Measurements from ENCODE around the gene WNT3.

WNT3 gene

DNA sequence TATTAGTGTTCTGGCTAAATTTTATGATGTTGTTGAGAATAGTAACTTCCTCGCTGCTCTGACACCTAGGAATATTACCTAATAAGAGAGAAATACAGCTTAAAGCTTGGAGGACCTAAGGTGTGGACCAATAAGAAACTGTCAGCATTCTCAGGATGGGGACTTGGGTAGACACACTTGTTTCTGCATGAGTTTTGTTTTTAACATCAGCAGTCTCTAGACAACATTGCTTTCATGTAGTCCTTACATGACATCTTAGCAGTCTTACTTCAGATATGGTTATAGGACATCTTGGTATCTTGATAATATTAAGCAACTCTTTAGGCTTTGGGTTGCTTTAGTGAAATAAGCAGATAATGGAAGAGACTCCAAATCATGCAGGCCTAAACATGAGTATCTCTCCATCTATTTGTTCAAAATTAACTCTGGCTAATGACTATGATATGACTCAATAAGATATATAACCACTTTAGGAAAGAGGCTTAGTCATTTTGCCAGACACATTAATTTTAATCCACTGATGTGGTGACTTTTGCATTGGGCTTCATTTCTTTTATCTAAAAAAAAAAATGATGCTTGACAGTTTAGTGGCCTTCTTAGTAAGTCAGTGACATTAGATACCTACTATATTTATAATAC is 84.5 kb downstream of the WNT3 start:
- Histone ChIP-seq H3K27me3 (ENCODE audit: control insufficient read depth, insufficient read depth, low read length) (no peaks in the 10 kb centered on the region), H3K4me1 (ENCODE audit: control insufficient read depth, low read depth, low read length) (peaks cover 25% of the 10 kb centered on the region), H3K9ac (ENCODE audit: low read length) (no peak overlapping the region), H3K27ac (ENCODE audit: low read length) (no peak overlapping the region), H3K36me3 (ENCODE audit: control insufficient read depth, low read depth, low read length) (no peaks in the 10 kb centered on the region), H3K4me3 (ENCODE audit: low read length) (no peak overlapping the region), H3K9me3 (ENCODE audit: control insufficient read depth, low read depth, low read length) (no peaks in the 10 kb centered on the region)

DNA sequence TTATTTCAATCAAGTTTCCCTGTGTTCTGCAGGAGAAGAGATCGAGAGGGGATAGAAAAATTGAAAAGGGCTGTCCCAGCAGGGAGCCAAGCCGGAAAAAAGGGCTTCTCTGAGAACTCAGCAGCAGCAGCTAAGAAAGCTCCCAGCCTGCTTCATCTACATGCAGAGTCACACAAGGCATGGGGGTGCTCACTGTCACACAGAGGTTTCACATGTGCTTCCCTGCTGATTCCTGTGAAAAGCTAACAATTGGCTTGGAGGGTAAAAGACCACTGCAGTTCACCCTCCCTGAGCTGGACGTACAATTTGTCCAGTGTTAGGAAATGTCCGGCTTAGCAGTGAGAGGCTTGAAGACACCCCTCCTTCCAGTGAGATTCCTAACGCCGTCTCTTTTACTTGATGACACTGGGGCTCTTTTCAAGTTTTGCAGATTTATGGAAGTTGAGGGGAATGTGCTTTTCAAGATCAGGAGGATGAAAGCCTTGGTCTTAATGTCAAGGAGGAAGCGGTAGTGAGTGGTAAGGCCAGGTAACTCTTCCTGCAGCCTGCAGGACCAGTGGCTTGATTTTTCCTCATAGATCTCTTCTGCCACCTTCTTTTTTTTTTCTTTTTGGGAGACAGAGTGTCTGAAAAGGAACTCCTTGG is 85.6 kb downstream of the WNT3 start:
- H3K27me3 ChIP-seq (ENCODE audit: control insufficient read depth, insufficient read depth, low read length) = no peaks in the 10 kb centered on the region
- H3K4me1 ChIP-seq (ENCODE audit: control insufficient read depth, low read depth, low read length) = peaks cover 28% of the 10 kb centered on the region
- no peaks in the 10 kb centered on the region for H3K9me3 ChIP-seq (ENCODE audit: control insufficient read depth, low read depth, low read length)
- H3K27ac ChIP-seq (ENCODE audit: low read length) = peak overlapping the region; percentile 48
- peak overlapping the region; percentile 22 for H3K9ac ChIP-seq (ENCODE audit: low read length)
- no peaks in the 10 kb centered on the region for H3K36me3 ChIP-seq (ENCODE audit: control insufficient read depth, low read depth, low read length)
- H3K4me3 ChIP-seq (ENCODE audit: low read length) = peak overlapping the region; percentile 41

DNA sequence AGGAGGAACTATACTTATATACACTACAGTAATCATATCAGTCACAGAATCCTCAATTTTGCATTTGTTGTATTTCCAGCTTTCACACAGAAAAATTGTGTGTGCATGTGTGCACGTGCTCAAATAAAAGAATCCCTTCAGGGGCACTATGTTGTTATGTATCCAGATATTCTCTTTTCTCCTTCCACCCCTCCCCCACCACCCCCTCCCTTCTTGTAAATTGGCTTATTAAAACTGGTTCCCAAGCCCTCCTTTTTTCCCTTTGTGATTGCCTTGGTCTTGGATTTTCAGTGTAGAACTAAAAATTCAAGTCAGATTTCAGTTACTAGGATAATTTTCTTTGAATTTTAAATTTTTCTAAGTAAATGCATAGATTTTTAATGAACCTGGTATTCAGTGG is 86.3 kb downstream of the WNT3 start:
- Histone ChIP-seq H3K4me1 (ENCODE audit: control insufficient read depth, low read depth, low read length) (peaks cover 29% of the 10 kb centered on the region), H3K27me3 (ENCODE audit: control insufficient read depth, insufficient read depth, low read length) (no peaks in the 10 kb centered on the region), H3K36me3 (ENCODE audit: control insufficient read depth, low read depth, low read length) (no peaks in the 10 kb centered on the region), H3K9me3 (ENCODE audit: control insufficient read depth, low read depth, low read length) (no peaks in the 10 kb centered on the region), H3K9ac (ENCODE audit: low read length) (peak overlapping the region; percentile 22), H3K27ac (ENCODE audit: low read length) (no peak overlapping the region), H3K4me3 (ENCODE audit: low read length) (peak overlapping the region; percentile 41)

DNA sequence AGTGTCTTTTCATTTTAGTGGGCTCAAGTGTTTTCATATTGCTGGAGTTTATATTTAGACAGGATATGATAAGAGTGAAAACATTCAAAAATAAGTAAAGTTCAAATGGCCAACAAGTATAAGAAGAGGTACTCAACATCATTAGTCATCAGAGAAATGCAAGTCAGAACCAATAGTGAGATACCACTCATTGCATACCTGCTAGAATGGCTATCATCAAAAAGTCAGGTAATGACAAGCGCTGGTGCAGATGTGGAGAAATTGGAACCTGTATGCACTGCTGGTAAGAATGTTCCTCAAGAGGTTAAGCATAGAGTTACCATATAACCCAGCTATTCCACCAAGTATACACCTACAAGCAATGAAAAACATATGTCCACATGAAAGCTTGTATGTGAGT is 87.8 kb downstream of the WNT3 start:
- H3K9ac ChIP-seq (ENCODE audit: low read length) = no peak overlapping the region
- no peak overlapping the region for H3K4me3 ChIP-seq (ENCODE audit: low read length)
- H3K4me1 ChIP-seq (ENCODE audit: control insufficient read depth, low read depth, low read length) = peaks cover 29% of the 10 kb centered on the region
- H3K27ac ChIP-seq (ENCODE audit: low read length) = no peak overlapping the region
- no peaks in the 10 kb centered on the region for H3K36me3 ChIP-seq (ENCODE audit: control insufficient read depth, low read depth, low read length)
- H3K9me3 ChIP-seq (ENCODE audit: control insufficient read depth, low read depth, low read length) = no peaks in the 10 kb centered on the region
- H3K27me3 ChIP-seq (ENCODE audit: control insufficient read depth, insufficient read depth, low read length) = no peaks in the 10 kb centered on the region

DNA sequence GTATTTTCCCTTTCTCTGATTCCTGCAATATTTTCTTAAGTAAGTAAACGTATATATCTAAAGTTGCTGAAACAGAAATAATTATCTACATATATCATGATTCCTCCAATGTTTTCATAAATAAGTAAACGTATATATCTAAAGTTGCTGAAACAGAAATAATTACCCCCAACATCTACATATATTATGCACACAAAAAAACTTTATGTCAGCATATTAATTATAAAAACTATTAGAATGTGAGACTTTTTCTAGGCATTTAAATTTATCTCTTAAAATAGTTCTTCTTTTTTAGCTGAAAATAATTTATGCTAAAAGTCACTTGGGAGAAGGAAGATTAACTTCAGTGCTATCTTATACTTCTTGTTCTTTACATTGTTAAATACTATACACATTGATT is 88.5 kb downstream of the WNT3 start:
- no peaks in the 10 kb centered on the region for H3K36me3 ChIP-seq (ENCODE audit: control insufficient read depth, low read depth, low read length)
- H3K27me3 ChIP-seq (ENCODE audit: control insufficient read depth, insufficient read depth, low read length) = no peaks in the 10 kb centered on the region
- H3K9ac ChIP-seq (ENCODE audit: low read length) = no peak overlapping the region
- no peak overlapping the region for H3K27ac ChIP-seq (ENCODE audit: low read length)
- H3K4me3 ChIP-seq (ENCODE audit: low read length) = no peak overlapping the region
- H3K9me3 ChIP-seq (ENCODE audit: control insufficient read depth, low read depth, low read length) = no peaks in the 10 kb centered on the region
- H3K4me1 ChIP-seq (ENCODE audit: control insufficient read depth, low read depth, low read length) = peaks cover 29% of the 10 kb centered on the region

DNA sequence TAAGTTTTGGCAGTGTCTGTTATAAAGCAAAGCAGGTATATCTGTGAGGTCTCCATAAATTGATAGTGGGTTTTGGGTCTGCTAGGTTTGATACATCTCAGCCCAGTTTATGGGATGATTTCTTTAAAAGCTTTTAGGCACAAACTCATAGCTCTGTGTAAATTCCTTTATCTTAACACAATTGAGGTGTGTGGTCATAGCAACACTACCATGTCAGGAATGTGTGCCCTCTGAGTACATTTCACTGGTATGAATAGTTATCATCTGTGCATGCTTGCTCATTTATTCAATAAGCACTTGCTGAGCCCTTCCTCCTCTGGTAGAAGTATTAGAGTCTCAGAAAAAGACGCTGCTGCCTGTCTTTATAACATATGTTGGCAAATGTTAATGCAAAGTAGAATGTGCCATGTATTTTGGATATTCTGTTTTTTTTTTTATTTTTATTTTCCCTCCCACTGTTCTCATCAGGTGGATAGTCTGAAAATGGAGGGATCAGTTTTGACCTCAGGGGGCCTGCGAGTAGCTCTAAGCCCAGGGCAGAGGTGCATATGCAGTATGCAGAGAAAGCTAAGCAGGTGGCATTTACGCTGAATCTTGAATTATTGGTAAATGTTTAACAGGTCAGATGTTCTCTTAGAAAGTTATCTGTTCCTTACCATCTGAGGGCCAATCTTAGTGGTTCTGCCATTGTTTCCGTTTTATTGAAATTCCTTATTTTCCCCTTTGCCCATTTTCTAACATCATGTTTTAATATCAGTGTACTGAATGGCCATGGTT is 90.7 kb downstream of the WNT3 start:
- Histone ChIP-seq H3K4me1 (ENCODE audit: control insufficient read depth, low read depth, low read length) (peaks cover 18% of the 10 kb centered on the region), H3K27me3 (ENCODE audit: control insufficient read depth, insufficient read depth, low read length) (no peaks in the 10 kb centered on the region), H3K4me3 (ENCODE audit: low read length) (no peak overlapping the region), H3K9me3 (ENCODE audit: control insufficient read depth, low read depth, low read length) (no peaks in the 10 kb centered on the region), H3K27ac (ENCODE audit: low read length) (peak overlapping the region; percentile 19), H3K36me3 (ENCODE audit: control insufficient read depth, low read depth, low read length) (no peaks in the 10 kb centered on the region), H3K9ac (ENCODE audit: low read length) (no peak overlapping the region)

DNA sequence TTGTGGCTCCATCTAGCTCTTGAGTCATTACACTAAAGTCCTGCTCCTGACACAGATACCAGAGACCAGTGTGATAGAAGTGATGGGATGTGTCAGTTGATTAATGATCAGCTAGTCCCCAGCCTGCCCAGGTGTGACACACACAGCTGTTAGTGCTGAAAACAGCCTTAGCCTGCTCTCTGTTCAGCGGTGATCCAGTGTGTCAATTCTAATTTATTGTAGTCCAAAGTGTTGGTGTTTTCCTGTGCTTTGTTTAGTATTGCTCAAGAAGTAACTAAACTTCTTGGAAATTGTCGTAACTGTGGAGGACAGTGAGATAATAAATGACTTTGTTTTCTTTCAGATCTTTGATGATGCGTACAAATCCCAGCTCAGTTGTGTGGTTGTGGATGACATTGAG is 92.3 kb downstream of the WNT3 start:
- H3K9ac ChIP-seq (ENCODE audit: low read length) = no peak overlapping the region
- H3K36me3 ChIP-seq (ENCODE audit: control insufficient read depth, low read depth, low read length) = no peaks in the 10 kb centered on the region
- no peak overlapping the region for H3K4me3 ChIP-seq (ENCODE audit: low read length)
- no peaks in the 10 kb centered on the region for H3K9me3 ChIP-seq (ENCODE audit: control insufficient read depth, low read depth, low read length)
- peaks cover 4% of the 10 kb centered on the region for H3K4me1 ChIP-seq (ENCODE audit: control insufficient read depth, low read depth, low read length)
- no peaks in the 10 kb centered on the region for H3K27me3 ChIP-seq (ENCODE audit: control insufficient read depth, insufficient read depth, low read length)
- no peak overlapping the region for H3K27ac ChIP-seq (ENCODE audit: low read length)

DNA sequence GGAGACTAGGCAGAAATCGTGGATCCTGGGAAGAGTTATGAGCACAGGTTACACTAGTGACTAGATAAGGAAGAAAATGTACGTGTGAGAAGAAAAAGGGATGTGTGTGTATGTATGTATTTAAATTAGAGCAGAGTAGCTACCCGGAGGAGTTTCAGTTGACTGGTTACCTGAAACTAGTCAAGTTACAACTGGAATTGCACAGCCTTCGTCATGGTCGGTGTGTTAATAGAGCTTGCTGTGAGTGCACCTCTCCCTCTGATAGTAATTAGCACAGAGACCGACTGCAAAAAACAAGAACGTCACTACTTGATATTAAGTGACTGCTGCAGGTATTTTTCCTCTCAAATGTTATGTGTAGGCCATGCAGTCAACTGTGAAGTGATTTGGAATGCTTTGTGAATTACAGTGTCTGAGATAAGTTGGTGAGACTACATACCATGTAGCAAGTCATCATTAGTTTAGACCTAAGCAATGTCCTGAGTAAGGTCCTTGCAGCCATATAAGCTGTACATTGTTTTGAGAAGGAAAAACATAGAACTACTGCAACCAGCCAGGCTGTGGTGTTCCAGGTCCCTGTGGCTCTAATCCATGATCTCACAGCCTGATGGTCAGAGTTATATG is 95.7 kb downstream of the WNT3 start:
- no peaks in the 10 kb centered on the region for H3K27me3 ChIP-seq (ENCODE audit: control insufficient read depth, insufficient read depth, low read length)
- no peaks in the 10 kb centered on the region for H3K4me1 ChIP-seq (ENCODE audit: control insufficient read depth, low read depth, low read length)
- no peak overlapping the region for H3K9ac ChIP-seq (ENCODE audit: low read length)
- H3K4me3 ChIP-seq (ENCODE audit: low read length) = no peak overlapping the region
- H3K9me3 ChIP-seq (ENCODE audit: control insufficient read depth, low read depth, low read length) = no peaks in the 10 kb centered on the region
- no peak overlapping the region for H3K27ac ChIP-seq (ENCODE audit: low read length)
- no peaks in the 10 kb centered on the region for H3K36me3 ChIP-seq (ENCODE audit: control insufficient read depth, low read depth, low read length)

DNA sequence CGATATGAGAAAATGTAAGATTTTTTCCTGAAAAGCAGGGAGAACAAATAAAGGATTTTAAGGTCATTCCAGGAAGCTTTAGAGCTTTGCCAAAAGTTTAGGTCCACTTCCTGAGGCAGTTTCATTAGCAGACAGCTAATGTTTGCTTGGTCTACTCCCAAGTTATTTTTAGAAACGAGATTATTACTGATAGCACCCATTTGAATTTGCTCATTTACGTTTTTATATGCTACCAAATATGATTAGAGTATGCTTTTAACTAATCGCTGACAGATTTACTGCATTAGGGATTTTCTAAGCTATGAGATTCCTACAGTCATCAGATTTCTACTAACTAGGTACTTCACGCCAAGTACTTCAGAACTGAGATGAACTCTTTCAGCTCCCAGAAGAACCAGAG is 98.1 kb downstream of the WNT3 start:
- Histone ChIP-seq H3K9me3 (ENCODE audit: control insufficient read depth, low read depth, low read length) (no peaks in the 10 kb centered on the region), H3K27ac (ENCODE audit: low read length) (no peak overlapping the region), H3K4me1 (ENCODE audit: control insufficient read depth, low read depth, low read length) (no peaks in the 10 kb centered on the region), H3K27me3 (ENCODE audit: control insufficient read depth, insufficient read depth, low read length) (no peaks in the 10 kb centered on the region), H3K9ac (ENCODE audit: low read length) (no peak overlapping the region), H3K36me3 (ENCODE audit: control insufficient read depth, low read depth, low read length) (no peaks in the 10 kb centered on the region), H3K4me3 (ENCODE audit: low read length) (no peak overlapping the region)

DNA sequence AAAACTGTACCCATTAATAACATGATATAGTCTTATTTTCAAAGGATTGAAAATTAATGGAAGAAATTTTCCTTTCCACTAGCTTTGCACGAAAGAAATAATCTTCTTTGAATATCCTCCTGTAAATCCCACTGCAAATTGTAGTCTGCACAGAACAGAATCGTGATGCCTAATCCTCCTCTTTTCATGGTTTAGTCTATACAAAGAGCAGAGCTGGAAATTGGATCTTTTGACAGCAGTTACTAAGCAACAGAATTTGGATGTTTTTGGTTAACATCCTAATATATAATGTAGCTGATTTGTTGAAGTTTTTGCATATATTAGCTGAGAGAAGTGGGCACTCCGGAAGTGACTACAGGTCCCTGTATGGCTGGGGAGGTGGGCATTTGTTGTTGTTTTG is 98.6 kb downstream of the WNT3 start:
- Histone ChIP-seq H3K4me1 (ENCODE audit: control insufficient read depth, low read depth, low read length) (no peaks in the 10 kb centered on the region), H3K27me3 (ENCODE audit: control insufficient read depth, insufficient read depth, low read length) (no peaks in the 10 kb centered on the region), H3K9ac (ENCODE audit: low read length) (no peak overlapping the region), H3K27ac (ENCODE audit: low read length) (no peak overlapping the region), H3K4me3 (ENCODE audit: low read length) (no peak overlapping the region), H3K9me3 (ENCODE audit: control insufficient read depth, low read depth, low read length) (no peaks in the 10 kb centered on the region), H3K36me3 (ENCODE audit: control insufficient read depth, low read depth, low read length) (no peaks in the 10 kb centered on the region)

DNA sequence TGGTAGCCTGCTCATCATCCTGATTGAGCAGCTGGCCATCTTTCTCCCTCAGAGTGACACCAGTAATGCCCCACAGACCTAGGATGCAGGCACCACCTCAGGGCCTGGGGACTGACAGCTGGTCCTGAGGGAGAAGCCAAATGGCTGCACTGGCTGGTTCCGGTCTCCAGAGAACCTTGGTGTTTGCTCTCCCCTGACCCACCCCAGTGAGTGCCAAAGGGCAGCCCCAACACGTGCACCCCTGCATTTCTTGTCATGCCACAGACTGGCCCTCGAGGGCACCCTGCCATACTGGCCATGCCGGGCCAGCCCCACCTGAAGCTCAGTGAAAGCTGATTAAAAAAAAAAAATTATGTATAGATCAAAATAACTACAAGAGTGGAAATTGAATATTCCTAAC is 100.5 kb downstream of the WNT3 start:
- Histone ChIP-seq H3K36me3 (ENCODE audit: control insufficient read depth, low read depth, low read length) (no peaks in the 10 kb centered on the region), H3K9me3 (ENCODE audit: control insufficient read depth, low read depth, low read length) (no peaks in the 10 kb centered on the region), H3K27ac (ENCODE audit: low read length) (no peak overlapping the region), H3K9ac (ENCODE audit: low read length) (no peak overlapping the region), H3K4me1 (ENCODE audit: control insufficient read depth, low read depth, low read length) (no peaks in the 10 kb centered on the region), H3K27me3 (ENCODE audit: control insufficient read depth, insufficient read depth, low read length) (no peaks in the 10 kb centered on the region), H3K4me3 (ENCODE audit: low read length) (no peak overlapping the region)

Measured in iPS-18a (cell line).